Caco-2 (cell line): ENCODE results near the gene NGEF. TPM values are rescaled to one million over a fixed set of nuclear protein-coding genes. Genes with fewer than 3 reads are reported as not detected.

Experiments used
- BruUV-seq: library from RNA; stranded (reverse); fragments of 400-500 nt; replicated peaks from 2 replicates; lab custom pipeline; 2021; lab: Mats Ljungman, UMichigan
- CTCF ChIA-PET: fragments of 300-600 bp; sonication (Branson Sonifier 250); formaldehyde crosslinking; loops from one replicate; lab custom pipeline; 2022; ENCODE audit warnings: antibody characterized with exemption; lab: Charles Lee
- POLR2A ChIA-PET: fragments of 300-600 bp; sonication (Branson Sonifier 250); formaldehyde crosslinking; loops from one replicate; lab custom pipeline; 2022; ENCODE audit warnings: antibody characterized with exemption; lab: Charles Lee
- DNase-seq, 2 experiments: peaks; one replicate each; pipeline versions ENCODE4 v3.0.0 to v3.0.0-alpha.2; 2020 to 2022
- H3K27me3 ChIP-seq: replicated peaks from 2 replicates; pipeline ENCODE4 v1.6.0; 2011; ENCODE audit warnings: low read length; ENCODE audit not compliant: control insufficient read depth, insufficient read depth
- H3K36me3 ChIP-seq: 2 replicates; pipeline ENCODE4 v1.5.1; 2011; ENCODE audit warnings: low read length; ENCODE audit not compliant: control insufficient read depth, insufficient read depth
- H3K4me1 ChIP-seq: fragments of 250-450 bp; sonication (Bioruptor Pico); 2 replicates; pipeline ENCODE4 v1.5.1; 2020; ENCODE audit warnings: mild to moderate bottlenecking
- H3K4me3 ChIP-seq: 2 replicates; pipeline ENCODE4 v1.5.1; 2011; ENCODE audit warnings: low read depth, mild to moderate bottlenecking, control low read depth, low read length
- H3K9me3 ChIP-seq: fragments of 250-450 bp; sonication (Bioruptor Pico); 2 replicates; pipeline ENCODE4 v1.5.1; 2020; ENCODE audit warnings: mild to moderate bottlenecking, moderate library complexity
- H3K27ac Mint-ChIP-seq: one replicate; pipeline ENCODE4 v1.8.0; 2022; ENCODE audit warnings: mixed read lengths; ENCODE audit not compliant: unreplicated experiment
- H3K27me3 Mint-ChIP-seq: one replicate; pipeline ENCODE4 v1.8.0; 2022; ENCODE audit warnings: mixed read lengths; ENCODE audit not compliant: insufficient read depth, unreplicated experiment
- H3K36me3 Mint-ChIP-seq: one replicate; pipeline ENCODE4 v1.8.0; 2022; ENCODE audit warnings: mild to moderate bottlenecking, mixed read lengths; ENCODE audit not compliant: insufficient read depth, unreplicated experiment
- H3K4me1 Mint-ChIP-seq: one replicate; pipeline ENCODE4 v1.8.0; 2022; ENCODE audit warnings: low read depth, mixed read lengths; ENCODE audit not compliant: unreplicated experiment
- H3K4me3 Mint-ChIP-seq: one replicate; pipeline ENCODE4 v1.8.0; 2022; ENCODE audit warnings: mild to moderate bottlenecking, moderate library complexity, mixed read lengths; ENCODE audit not compliant: unreplicated experiment
- H3K9me3 Mint-ChIP-seq: one replicate; pipeline ENCODE4 v1.8.0; 2022; ENCODE audit warnings: mixed read lengths; ENCODE audit not compliant: unreplicated experiment
- intact Hi-C: fragments of 100-400 bp; cut with micrococcal nuclease; formaldehyde crosslinking; loops from one replicate; pipeline ENCODE4 v1.10.0; 2022; ENCODE audit not compliant: unreplicated experiment
- total RNA-seq: library from RNA; stranded (reverse); gene quantifications from 2 replicates; pipeline ENCODE4 v1.2.3, GENCODE V29; 2022
- TF ChIP-seq, protein P1 (sequence below), 2 experiments: fragments of 200-600 bp in 1 of 2; IDR thresholded peaks; 1 replicate in 1 of 2; 2 replicates in 1 of 2; pipeline versions ENCODE4 v1.5.1 to v1.8.0; 2011 to 2022; ENCODE audit warnings: antibody characterized with exemption in 1 of 2, control low read depth in 1 of 2, inconsistent platforms in 1 of 2, low read depth in 1 of 2, low read length in 1 of 2, mild to moderate bottlenecking in 1 of 2, moderate library complexity in 1 of 2; ENCODE audit not compliant: insufficient read depth in 1 of 2, severe bottlenecking in 1 of 2, unreplicated experiment in 1 of 2

The NGEF gene
- total RNA-seq, 1 experiment from 2014 or later = 0.77 TPM

DNA sequence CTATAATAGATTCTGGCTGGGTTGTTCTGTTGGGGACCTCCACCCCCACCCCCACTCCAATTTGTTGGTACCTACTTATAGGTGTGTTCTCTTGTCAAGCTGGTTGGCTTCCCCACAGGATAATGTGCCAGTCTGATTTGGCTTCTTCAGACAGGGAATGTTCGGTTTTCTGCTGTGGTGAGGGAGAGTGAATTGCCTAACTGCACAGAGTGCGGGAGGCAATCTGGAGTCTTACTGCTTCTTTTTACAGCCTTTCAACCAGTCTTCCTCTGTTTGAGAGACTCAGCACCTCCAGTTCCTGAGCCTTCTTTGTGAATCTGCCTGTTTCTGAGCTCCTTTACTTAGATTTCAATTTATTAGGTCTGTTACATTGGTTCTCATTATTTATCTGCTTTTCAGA, 170.4 kb downstream of the NGEF start:
- Mint-ChIP-seq H3K9me3 (no peaks in the 10 kb centered on the region), H3K36me3 (peaks cover 67% of the 10 kb centered on the region), H3K27ac (no peak overlapping the region), H3K4me1 (no peaks in the 10 kb centered on the region), H3K27me3 (no peaks in the 10 kb centered on the region), H3K4me3 (no peak overlapping the region)
- H3K4me1 ChIP-seq = no peaks in the 10 kb centered on the region; the same call in 1 of the 2 replicates
- BruUV-seq = no TSS peak
- CTCF ChIA-PET = interaction anchor here (0.6 kb wide), 1 partner anchor 10 kb away, joined by 3 read pairs; no protein-coding TSS in a partner anchor
- no peaks in the 10 kb centered on the region for H3K36me3 ChIP-seq
- no peak for DNase-seq
- intact Hi-C loops = no loop called here
- H3K27me3 ChIP-seq = no peaks in the 10 kb centered on the region
- TF ChIP-seq, protein P1, sequence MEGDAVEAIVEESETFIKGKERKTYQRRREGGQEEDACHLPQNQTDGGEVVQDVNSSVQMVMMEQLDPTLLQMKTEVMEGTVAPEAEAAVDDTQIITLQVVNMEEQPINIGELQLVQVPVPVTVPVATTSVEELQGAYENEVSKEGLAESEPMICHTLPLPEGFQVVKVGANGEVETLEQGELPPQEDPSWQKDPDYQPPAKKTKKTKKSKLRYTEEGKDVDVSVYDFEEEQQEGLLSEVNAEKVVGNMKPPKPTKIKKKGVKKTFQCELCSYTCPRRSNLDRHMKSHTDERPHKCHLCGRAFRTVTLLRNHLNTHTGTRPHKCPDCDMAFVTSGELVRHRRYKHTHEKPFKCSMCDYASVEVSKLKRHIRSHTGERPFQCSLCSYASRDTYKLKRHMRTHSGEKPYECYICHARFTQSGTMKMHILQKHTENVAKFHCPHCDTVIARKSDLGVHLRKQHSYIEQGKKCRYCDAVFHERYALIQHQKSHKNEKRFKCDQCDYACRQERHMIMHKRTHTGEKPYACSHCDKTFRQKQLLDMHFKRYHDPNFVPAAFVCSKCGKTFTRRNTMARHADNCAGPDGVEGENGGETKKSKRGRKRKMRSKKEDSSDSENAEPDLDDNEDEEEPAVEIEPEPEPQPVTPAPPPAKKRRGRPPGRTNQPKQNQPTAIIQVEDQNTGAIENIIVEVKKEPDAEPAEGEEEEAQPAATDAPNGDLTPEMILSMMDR (IDR thresholded peaks at IDR 0.05; ENCODE audit: insufficient read depth in 1 of 2, low read depth in 1 of 2, low read length in 1 of 2, severe bottlenecking in 1 of 2, unreplicated experiment in 1 of 2) = no peak
- no peak overlapping the region for H3K4me3 ChIP-seq
- POLR2A ChIA-PET = no interaction called here
- H3K9me3 ChIP-seq = no peaks in the 10 kb centered on the region

DNA sequence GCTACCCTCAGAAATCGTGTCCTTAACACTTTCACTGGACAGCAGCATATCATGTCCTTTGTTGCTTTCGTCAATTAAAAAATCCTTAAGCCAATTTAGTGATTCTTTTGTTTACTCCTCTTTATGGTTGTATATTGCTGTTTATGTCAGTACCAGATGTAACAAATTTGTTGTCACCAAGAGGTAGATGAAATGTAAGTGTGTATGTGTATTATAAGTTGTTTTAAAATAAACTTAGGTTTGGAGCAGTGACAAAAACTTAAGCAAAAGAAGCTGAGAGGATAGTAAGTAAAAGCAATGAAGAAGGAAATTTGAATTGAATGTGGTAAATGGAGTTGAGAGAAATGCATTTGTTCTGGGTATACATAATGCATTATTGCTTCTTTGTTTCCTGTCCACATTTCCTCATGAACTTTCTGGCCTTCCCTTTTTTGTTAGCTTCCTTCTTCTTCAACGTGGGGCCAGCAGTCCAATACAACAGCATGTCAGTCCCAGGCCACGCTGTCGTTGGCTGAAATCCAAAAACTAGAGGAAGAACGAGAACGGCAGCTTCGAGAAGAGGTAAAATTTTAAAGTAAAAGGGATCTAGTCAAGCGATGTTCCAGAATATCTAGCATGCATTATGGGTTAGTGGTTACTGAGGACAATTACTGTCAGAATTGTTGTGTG, 173.5 kb downstream of the NGEF start:
- Mint-ChIP-seq H3K4me1 (no peaks in the 10 kb centered on the region), H3K9me3 (no peaks in the 10 kb centered on the region), H3K27ac (no peak overlapping the region), H3K27me3 (no peaks in the 10 kb centered on the region), H3K4me3 (no peak overlapping the region), H3K36me3 (peaks cover 70% of the 10 kb centered on the region)
- no TSS peak for BruUV-seq
- no peaks in the 10 kb centered on the region for H3K27me3 ChIP-seq
- CTCF ChIA-PET = no interaction called here
- DNase-seq = no peak
- no peak overlapping the region for H3K4me3 ChIP-seq
- H3K36me3 ChIP-seq = no peaks in the 10 kb centered on the region
- TF ChIP-seq, protein P1 (IDR thresholded peaks at IDR 0.05; ENCODE audit: insufficient read depth in 1 of 2, low read depth in 1 of 2, low read length in 1 of 2, severe bottlenecking in 1 of 2, unreplicated experiment in 1 of 2) = no peak
- H3K4me1 ChIP-seq = no peaks in the 10 kb centered on the region
- H3K9me3 ChIP-seq = no peaks in the 10 kb centered on the region
- intact Hi-C loops = no loop called here
- POLR2A ChIA-PET = no interaction called here

- ChIA-PET POLR2A (no interaction called here), CTCF (no interaction called here)
- H3K4me3 ChIP-seq = no peak overlapping the region
- no peaks in the 10 kb centered on the region for H3K4me1 Mint-ChIP-seq
- H3K27ac Mint-ChIP-seq = no peak overlapping the region
- TF ChIP-seq, protein P1 (IDR thresholded peaks at IDR 0.05; ENCODE audit: insufficient read depth in 1 of 2, low read depth in 1 of 2, low read length in 1 of 2, severe bottlenecking in 1 of 2, unreplicated experiment in 1 of 2) = no peak
- BruUV-seq = no TSS peak
- H3K27me3 Mint-ChIP-seq = no peaks in the 10 kb centered on the region
- no peaks in the 10 kb centered on the region for H3K36me3 ChIP-seq
- no peak overlapping the region for H3K4me3 Mint-ChIP-seq
- no peaks in the 10 kb centered on the region for H3K9me3 Mint-ChIP-seq
- H3K9me3 ChIP-seq = no peaks in the 10 kb centered on the region
- no peaks in the 10 kb centered on the region for H3K27me3 ChIP-seq
- H3K36me3 Mint-ChIP-seq = peaks cover 71% of the 10 kb centered on the region
- intact Hi-C loops = no loop called here
- H3K4me1 ChIP-seq = no peaks in the 10 kb centered on the region
- no peak for DNase-seq
Measured at GRCh38 chr2:232838406-232838874, 174.6 kb downstream of the NGEF start.
